T-helper 2 cell treated with Interferon-gamma antibody and Interleukin-4, amounts not matched to agents 100 ng/mL and 5 ng/mL, for 36 hours (primary cell): ENCODE data around the gene GAB3. TPM values are rescaled to one million over a fixed set of nuclear protein-coding genes. Genes with fewer than 3 reads are reported as not detected.
"Not testable (repeated sequence)": the region's sequence is repeated elsewhere in the genome, so short reads cannot be mapped to it uniquely, and the experiment has no call there.

Experiments used
- intact Hi-C: fragments of 100-400 bp; cut with micrococcal nuclease; formaldehyde crosslinking; loops from one replicate; pipeline ENCODE4 v1.15.1; 2023
- total RNA-seq: library from RNA; stranded (reverse); gene quantifications from 2 replicates; pipeline ENCODE4 v1.2.3, GENCODE V29; 2022

Gene GAB3
- total RNA-seq, 1 donor from 2014 or later: 8.6 TPM

- intact Hi-C loops: no loop called here
Observed at GRCh38 chrX:154721155-154721554, 29.7 kb downstream of the GAB3 start.

GRCh38 chrX:154720067-154720466, 30.8 kb downstream of the GAB3 start:
- intact Hi-C loops: no loop called here

GRCh38 chrX:154719132-154719675, 31.7 kb downstream of the GAB3 start:
- intact Hi-C loops: no loop called here

- intact Hi-C loops: no loop called here
Observed at GRCh38 chrX:154718616-154719015, 32.3 kb downstream of the GAB3 start.

- intact Hi-C loops: no loop called here
Observed at GRCh38 chrX:154717824-154718223, 33.1 kb downstream of the GAB3 start.

- intact Hi-C loops: loop anchor here (1.0 kb wide), 1 partner anchor 32 kb away; no protein-coding TSS in a partner anchor
Observed at GRCh38 chrX:154715825-154716224, 35.1 kb downstream of the GAB3 start.

- intact Hi-C loops: loop anchor here (1.0 kb wide), 1 partner anchor 33 kb away; no protein-coding TSS in a partner anchor
Observed at GRCh38 chrX:154714925-154715324, 36.0 kb downstream of the GAB3 start.

GRCh38 chrX:154712781-154713740, 37.8 kb downstream of the GAB3 start:
- intact Hi-C loops: loop anchor here (1.0 kb wide), 1 partner anchor 50 kb away; no protein-coding TSS in a partner anchor

- intact Hi-C loops: no loop called here
Observed at GRCh38 chrX:154711264-154711663, 39.6 kb downstream of the GAB3 start.

- intact Hi-C loops: no loop called here
Observed at GRCh38 chrX:154710309-154710708, 40.6 kb downstream of the GAB3 start.

GRCh38 chrX:154698630-154699248, 52.1 kb downstream of the GAB3 start:
- intact Hi-C loops: no loop called here

GRCh38 chrX:154696676-154697045, 54.2 kb downstream of the GAB3 start:
- intact Hi-C loops: no loop called here

- intact Hi-C loops: no loop called here
Observed at GRCh38 chrX:154695911-154696675, 54.8 kb downstream of the GAB3 start.

GRCh38 chrX:154693394-154693793, 57.5 kb downstream of the GAB3 start:
- intact Hi-C loops: no loop called here

- intact Hi-C loops: not testable (repeated sequence)
Observed at GRCh38 chrX:154690438-154690837, 60.4 kb downstream of the GAB3 start.

- intact Hi-C loops: not testable (repeated sequence)
Observed at GRCh38 chrX:154672084-154672483, 78.8 kb downstream of the GAB3 start.

GRCh38 chrX:154670848-154671247, 80.0 kb downstream of the GAB3 start:
- intact Hi-C loops: not testable (repeated sequence)

- intact Hi-C loops: no loop called here
Observed at GRCh38 chrX:154661899-154662298, 89.0 kb downstream of the GAB3 start.

- intact Hi-C loops: no loop called here
Observed at GRCh38 chrX:154661170-154661569, 89.7 kb downstream of the GAB3 start.

GRCh38 chrX:154660541-154660940, 90.3 kb downstream of the GAB3 start:
- intact Hi-C loops: no loop called here

GRCh38 chrX:154658957-154659356, 91.9 kb downstream of the GAB3 start:
- intact Hi-C loops: no loop called here
